HUES64 (cell line): ENCODE results near the gene AKR7A2. TPM values are rescaled to one million over a fixed set of nuclear protein-coding genes. Genes with fewer than 3 reads are reported as not detected.

Experiments used
- H3K27ac ChIP-seq: 2 replicates; pipeline ENCODE4 v1.7.0; 2013; ENCODE audit warnings: low read depth, low read length, inconsistent platforms
- H3K27me3 ChIP-seq: 2 replicates; pipeline ENCODE4 v1.6.1; 2013; ENCODE audit warnings: mild to moderate bottlenecking, low read length; ENCODE audit not compliant: insufficient read depth
- H3K36me3 ChIP-seq: 2 replicates; pipeline ENCODE4 v1.6.1; 2013; ENCODE audit warnings: mild to moderate bottlenecking, low read length; ENCODE audit not compliant: insufficient read depth
- H3K4me1 ChIP-seq: 2 replicates; pipeline ENCODE4 v1.6.1; 2013; ENCODE audit warnings: mild to moderate bottlenecking, low read length, moderate library complexity; ENCODE audit not compliant: insufficient read depth
- H3K4me3 ChIP-seq: 2 replicates; pipeline ENCODE4 v1.5.1; 2013; ENCODE audit warnings: mild to moderate bottlenecking, low read length, moderate library complexity
- H3K9ac ChIP-seq: 2 replicates; pipeline ENCODE4 v1.6.1; 2013; ENCODE audit warnings: mild to moderate bottlenecking, low read depth, low read length
- H3K9me3 ChIP-seq: 2 replicates; pipeline ENCODE4 v1.6.1; 2013; ENCODE audit warnings: low read depth, low read length; ENCODE audit not compliant: insufficient read depth
- WGBS: fragments of 150-250, 120-280 bp; methylation state at CpG from one replicate; pipeline ENCODE4 v1.1.7; 2013; ENCODE audit warnings: missing lambda C conversion rate; 5-methylcytosine and 5-hydroxymethylcytosine counted together
- polyA plus RNA-seq, 2 experiments: library from polyadenylated mRNA; stranded (reverse); fragments of 50-300 nt; gene quantifications; one replicate each; pipeline ENCODE4 v1.2.3, GENCODE V29; 2013

AKR7A2 gene
- 31.5 TPM for polyA plus RNA-seq (2013, experiment 1 of 2)
- polyA plus RNA-seq (2013, experiment 2 of 2): 36.6 TPM

DNA sequence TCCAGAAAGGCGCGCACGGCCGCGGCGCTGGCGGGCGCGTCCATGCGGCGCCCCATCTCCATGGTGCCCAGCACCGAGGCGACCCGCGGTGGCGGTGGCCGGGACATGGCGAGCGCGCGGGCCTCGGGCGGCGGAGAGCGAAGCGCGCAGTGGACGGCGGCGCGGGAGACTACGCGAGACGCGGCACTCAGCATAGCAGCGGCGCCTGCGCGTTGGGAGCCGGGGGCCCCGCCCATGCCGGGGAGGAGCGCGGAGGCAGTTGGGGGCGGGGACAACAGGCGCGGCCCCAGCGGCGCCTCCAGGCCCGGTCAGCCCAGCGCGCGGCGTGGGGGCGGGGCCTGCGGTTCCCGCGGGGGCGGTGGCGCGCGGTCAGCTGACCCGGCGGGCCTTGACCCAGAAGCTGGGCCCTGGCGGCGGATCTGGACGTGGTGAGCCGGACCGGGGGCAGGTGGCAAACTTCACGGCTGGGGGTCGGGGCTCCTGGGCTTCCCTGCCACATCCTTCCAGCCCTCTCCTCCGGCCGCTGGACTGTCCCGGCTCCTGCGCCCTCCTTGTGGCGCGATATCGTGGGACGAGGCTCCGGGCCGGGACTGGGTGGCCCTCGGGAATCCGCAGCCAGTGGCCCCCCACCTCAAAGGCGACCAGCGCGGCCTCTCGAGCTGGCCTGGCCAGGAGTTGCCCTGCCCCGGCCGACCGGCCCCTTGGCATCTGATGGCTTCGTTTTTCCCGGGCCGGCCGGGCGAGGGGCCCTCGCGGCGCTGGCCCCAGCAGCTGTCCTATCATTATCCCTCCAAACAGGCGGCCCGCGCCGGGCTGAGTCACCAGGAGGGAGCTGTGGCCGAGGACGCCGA is at the start of gene AKR7A2, which contains the start of gene SLC66A1:
Gene AKR7A2 (minus strand): TSS at position 214 of the 851 bp plus-strand sequence. CDS start 20 bp downstream, at position 194.
Gene SLC66A1 (plus strand): TSS at position 396 of the 851 bp plus-strand sequence. CDS start 5,352 bp downstream, outside the sequence.
- under 1% methylated on average over 105 of the region's 105 CpGs for WGBS
- Histone ChIP-seq H3K9ac (peak within 1 kb of the TSS; percentile 91), H3K9me3 (no peaks in the 10 kb centered on the region), H3K4me1 (0 out of 2 replicates have a peak, but pooled peaks cover 2% of the 10 kb centered on the region), H3K36me3 (peaks cover 18% of the 10 kb centered on the region), H3K27ac (peak within 1 kb of the TSS; percentile 56), H3K27me3 (no peaks in the 10 kb centered on the region), H3K4me3 (peak within 1 kb of the TSS; percentile 81)

DNA sequence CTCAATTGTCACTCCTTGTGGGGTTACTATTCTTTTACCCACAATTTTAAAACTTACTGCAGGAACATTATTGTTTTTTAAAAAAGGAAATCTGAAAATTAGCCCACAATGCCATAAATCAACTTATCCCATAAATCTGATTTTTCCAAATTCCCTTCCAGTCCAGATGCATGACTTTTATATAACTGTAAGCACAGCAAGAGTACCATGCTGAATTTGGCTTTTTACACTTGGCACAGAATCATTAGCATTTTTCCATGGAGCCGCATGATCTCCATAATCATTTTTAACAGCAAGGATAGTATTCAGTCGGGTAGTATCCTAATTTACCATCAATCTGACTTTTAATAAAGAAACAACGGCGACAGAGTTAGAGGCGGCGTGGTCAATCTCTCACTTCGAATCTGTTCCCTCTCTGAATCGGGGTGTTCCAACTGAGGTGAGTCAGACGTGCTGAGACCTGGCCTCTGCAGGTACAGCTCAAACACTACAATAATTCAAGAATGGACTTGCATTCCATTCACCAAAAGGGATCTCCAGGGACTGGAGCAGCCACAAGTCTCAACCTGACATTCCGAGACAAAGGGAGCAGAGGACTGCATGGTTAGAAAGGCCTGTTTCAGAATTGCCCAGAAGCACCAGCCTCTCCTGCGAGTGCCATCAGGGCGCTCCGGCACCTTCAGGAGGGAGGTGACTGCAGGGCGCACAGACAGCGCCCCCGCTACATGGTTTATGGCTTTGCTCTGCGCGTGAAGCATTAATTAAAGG is 49.1 kb upstream of the AKR7A2 start:
- Histone ChIP-seq H3K27ac (no peak overlapping the region), H3K36me3 (peaks cover 17% of the 10 kb centered on the region)
- 89% methylated on average over 18 of the region's 18 CpGs for WGBS

DNA sequence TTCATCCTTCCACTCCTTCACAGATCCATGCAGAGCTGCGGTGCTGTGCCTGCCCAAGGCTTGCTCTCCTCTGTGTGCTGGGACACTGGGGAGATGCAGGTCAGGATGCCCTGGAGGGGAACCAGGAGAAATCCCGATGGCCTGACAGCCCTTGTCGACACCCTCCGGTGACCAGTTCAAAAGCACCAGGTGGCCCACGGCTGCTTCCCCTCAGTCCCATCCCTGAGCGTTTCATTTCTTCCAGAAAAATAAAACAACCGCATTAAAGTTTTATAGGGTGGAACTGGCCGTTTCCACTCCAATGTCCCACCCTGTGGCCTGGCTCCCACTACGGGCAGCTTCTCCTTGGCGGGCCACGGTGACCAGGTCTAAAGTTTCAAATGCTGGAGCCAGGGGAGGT is 48.5 kb upstream of the AKR7A2 start:
- H3K4me3 ChIP-seq: no peak overlapping the region
- no peaks in the 10 kb centered on the region for H3K9me3 ChIP-seq
- H3K9ac ChIP-seq: no peak overlapping the region
- 93% methylated on average over 11 of the region's 11 CpGs for WGBS
- H3K27me3 ChIP-seq: no peaks in the 10 kb centered on the region
- peaks cover 7% of the 10 kb centered on the region; the same call in 1 of the 2 replicates for H3K4me1 ChIP-seq
- peaks cover 23% of the 10 kb centered on the region for H3K36me3 ChIP-seq
- no peak overlapping the region for H3K27ac ChIP-seq

More for the DNA sequence above, 49.1 kb upstream of the AKR7A2 start:
- Histone ChIP-seq H3K9ac (peak overlapping the region; percentile 8; the same call in 1 of the 2 replicates), H3K27me3 (no peaks in the 10 kb centered on the region), H3K4me3 (no peak overlapping the region), H3K9me3 (no peaks in the 10 kb centered on the region), H3K4me1 (peaks cover 7% of the 10 kb centered on the region; the same call in 1 of the 2 replicates)

DNA sequence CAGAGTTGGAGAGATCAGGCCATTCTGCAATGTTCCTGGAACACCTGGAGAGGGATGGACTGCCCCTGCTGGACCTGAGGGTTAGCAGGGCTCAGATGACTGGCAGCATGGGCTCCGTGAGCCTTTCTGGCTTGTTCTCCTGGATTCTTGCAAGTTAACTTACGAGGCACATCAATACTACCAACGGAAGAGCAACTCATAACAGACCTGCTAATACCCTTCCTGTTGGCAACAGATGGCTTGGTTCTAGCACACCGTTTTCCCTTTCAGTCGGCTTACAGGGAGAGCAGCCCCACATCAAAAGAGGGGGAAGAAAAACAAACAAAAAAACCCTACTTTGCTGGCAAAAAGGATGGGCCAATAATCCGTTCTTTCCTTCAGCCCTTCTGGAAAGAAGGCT is 48.1 kb upstream of the AKR7A2 start:
- H3K4me3 ChIP-seq: no peak overlapping the region
- no peak overlapping the region for H3K9ac ChIP-seq
- no peak overlapping the region for H3K27ac ChIP-seq
- H3K9me3 ChIP-seq: no peaks in the 10 kb centered on the region
- H3K36me3 ChIP-seq: peaks cover 25% of the 10 kb centered on the region
- H3K4me1 ChIP-seq: peaks cover 7% of the 10 kb centered on the region; the same call in 1 of the 2 replicates
- WGBS: 93% methylated on average over 6 of the region's 6 CpGs
- H3K27me3 ChIP-seq: no peaks in the 10 kb centered on the region

DNA sequence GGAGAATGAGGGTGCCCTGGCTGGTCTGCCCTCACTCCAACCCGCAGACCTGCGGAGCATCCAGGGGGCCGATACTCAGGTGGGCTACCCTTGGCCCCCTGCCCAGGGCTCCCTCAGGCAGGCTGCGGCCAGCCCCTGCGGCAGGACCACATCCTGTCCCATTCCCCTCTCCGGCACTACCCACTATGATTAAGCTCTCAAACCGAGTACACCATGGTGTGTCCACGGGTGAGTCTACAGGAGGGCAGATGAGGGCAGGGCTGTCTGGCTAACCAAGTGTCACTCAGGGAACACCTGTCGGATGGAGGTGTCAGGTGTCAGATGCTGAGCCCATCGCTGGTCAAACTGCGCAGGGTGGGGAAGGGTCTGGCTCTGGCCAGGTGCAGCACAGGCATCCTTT is 47.4 kb upstream of the AKR7A2 start:
- no peak overlapping the region for H3K9ac ChIP-seq
- no peak overlapping the region for H3K27ac ChIP-seq
- no peaks in the 10 kb centered on the region for H3K27me3 ChIP-seq
- H3K36me3 ChIP-seq: peaks cover 32% of the 10 kb centered on the region
- no peak overlapping the region for H3K4me3 ChIP-seq
- WGBS: 90% methylated on average over 11 of the region's 11 CpGs
- no peaks in the 10 kb centered on the region for H3K9me3 ChIP-seq
- peaks cover 10% of the 10 kb centered on the region for H3K4me1 ChIP-seq

DNA sequence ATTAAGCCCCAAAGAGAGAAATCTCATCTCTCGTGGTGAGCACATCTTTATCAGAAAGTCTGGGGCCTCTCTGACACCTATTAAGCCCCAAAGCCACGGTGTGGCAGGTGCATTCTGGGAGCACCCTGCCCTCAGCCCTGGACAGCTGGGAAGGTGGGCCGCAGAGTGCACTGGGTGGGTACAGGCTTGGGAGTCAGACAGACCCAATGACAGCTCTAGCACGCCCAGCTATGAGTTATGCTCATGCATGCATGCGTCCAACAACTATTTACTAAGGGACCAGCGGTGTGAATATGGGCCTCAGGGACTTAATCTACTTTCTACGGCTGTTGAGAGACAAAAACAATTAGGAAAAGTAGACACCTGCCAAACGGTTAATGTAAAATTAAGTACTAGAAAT is 46.8 kb upstream of the AKR7A2 start:
- H3K9ac ChIP-seq: no peak overlapping the region
- 98% methylated on average over 7 of the region's 8 CpGs for WGBS
- H3K36me3 ChIP-seq: peaks cover 37% of the 10 kb centered on the region
- peaks cover 16% of the 10 kb centered on the region for H3K4me1 ChIP-seq
- H3K27ac ChIP-seq: no peak overlapping the region
- H3K27me3 ChIP-seq: no peaks in the 10 kb centered on the region
- H3K4me3 ChIP-seq: no peak overlapping the region
- H3K9me3 ChIP-seq: no peaks in the 10 kb centered on the region

DNA sequence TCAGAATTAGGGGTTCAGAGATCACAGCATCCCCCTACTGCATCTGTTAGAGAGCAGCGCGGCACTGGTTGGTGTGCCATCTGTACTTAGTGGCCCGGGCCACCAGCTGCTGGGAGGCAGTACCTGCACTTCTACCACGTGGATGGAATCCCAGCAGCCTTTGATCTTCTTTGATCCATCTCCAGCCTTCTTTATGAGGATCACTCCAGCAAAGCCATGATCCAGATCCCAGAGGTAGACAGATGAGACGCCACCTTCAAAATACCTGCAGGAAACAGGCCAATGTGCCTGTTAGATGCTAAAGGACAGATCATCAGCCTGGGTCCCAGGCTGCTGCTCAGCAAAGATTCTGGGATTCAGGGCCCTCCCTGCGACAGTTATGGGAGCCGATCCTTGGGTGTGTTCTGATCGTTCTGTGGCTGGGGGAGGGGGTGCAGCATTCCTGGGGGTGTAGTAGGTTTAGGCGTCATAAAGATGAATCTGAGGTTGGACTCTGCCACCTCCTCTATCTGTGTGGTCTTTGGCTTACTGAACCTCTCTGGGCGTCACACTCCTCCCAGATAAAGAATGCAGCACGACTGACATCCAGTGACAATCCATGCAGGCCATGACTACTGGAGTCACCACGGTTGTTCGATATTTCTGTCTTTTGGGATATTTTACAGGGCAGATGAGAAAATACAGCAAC is 45.5 kb upstream of the AKR7A2 start:
- H3K27me3 ChIP-seq: no peaks in the 10 kb centered on the region
- no peak overlapping the region for H3K27ac ChIP-seq
- 95% methylated on average over 13 of the region's 13 CpGs for WGBS
- H3K4me3 ChIP-seq: no peak overlapping the region
- H3K36me3 ChIP-seq: peaks cover 44% of the 10 kb centered on the region
- H3K9me3 ChIP-seq: no peaks in the 10 kb centered on the region
- no peak overlapping the region for H3K9ac ChIP-seq
- peaks cover 21% of the 10 kb centered on the region for H3K4me1 ChIP-seq

DNA sequence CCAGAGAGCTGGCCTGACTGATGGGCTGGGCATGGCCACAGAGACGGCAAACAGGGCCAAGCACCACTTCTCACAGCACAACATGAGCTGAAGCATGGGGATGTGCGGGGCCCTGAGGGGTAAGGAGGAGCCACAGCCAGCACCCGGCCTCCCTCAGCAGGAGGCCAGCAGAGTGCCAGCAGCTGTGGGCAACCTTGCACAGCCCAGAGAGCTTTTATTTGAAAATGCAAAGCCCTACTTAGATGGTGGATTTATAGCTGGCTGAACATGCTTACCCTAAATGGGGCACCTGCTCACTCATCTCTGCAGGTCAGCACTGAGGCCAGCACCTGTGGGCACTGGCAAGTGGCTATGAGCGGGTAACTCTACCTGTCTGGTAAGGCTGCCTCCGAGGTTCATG is 44.3 kb upstream of the AKR7A2 start:
- Histone ChIP-seq H3K9ac (no peak overlapping the region), H3K27ac (no peak overlapping the region), H3K36me3 (peaks cover 56% of the 10 kb centered on the region), H3K4me3 (no peak overlapping the region), H3K9me3 (no peaks in the 10 kb centered on the region), H3K27me3 (no peaks in the 10 kb centered on the region), H3K4me1 (peaks cover 21% of the 10 kb centered on the region)
- 95% methylated on average over 5 of the region's 5 CpGs for WGBS

DNA sequence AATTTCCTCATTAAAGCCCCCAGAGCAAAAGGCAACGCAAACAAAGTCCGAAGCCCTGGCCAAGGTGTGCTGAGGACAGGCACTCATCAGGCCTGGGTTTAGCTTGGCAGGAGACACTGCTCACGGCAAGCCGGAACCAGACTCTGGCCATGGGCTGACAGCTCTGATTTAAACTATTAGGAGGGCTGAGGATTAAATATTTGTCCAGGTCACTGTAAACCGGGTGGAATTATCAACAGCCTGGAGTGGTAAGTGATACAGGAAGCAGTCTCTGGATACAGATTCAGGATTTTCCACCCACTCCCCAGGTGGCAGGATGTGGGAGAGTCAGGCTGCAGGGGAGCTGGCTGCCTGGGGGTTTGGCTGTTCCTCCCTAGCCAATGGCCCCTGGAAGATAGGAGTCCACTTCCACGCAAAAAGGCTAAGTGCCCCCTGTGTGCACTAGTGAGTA is 42.6 kb upstream of the AKR7A2 start:
- H3K9ac ChIP-seq: no peak overlapping the region
- peaks cover 14% of the 10 kb centered on the region for H3K4me1 ChIP-seq
- peak overlapping the region; percentile 10; the same call in 1 of the 2 replicates for H3K27ac ChIP-seq
- no peak overlapping the region for H3K4me3 ChIP-seq
- peaks cover 62% of the 10 kb centered on the region for H3K36me3 ChIP-seq
- no peaks in the 10 kb centered on the region for H3K27me3 ChIP-seq
- no peaks in the 10 kb centered on the region for H3K9me3 ChIP-seq
- WGBS: 89% methylated on average over 6 of the region's 6 CpGs

DNA sequence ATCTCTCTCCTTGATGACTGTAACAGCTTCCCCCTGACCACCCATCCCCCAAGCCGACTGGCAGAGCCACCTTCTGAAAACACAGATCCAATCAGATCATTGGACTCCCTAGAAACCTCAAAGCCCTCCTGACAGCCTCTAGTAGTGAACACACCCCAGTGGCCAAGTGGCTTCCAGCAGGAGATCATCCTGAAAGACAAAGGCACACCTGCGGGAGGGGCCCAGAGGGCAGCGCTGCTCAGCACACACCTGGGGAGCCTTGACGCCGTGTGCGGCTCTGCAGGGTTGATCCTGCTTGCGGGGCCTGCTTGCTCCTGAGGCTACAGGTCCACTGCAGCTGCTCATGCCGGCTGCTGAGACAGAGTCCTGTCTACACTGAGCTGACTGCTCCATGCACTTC is 41.7 kb upstream of the AKR7A2 start:
- no peaks in the 10 kb centered on the region for H3K27me3 ChIP-seq
- peaks cover 72% of the 10 kb centered on the region for H3K36me3 ChIP-seq
- H3K27ac ChIP-seq: peak overlapping the region; percentile 48; the same call in 1 of the 2 replicates
- H3K4me1 ChIP-seq: peaks cover 14% of the 10 kb centered on the region
- no peak overlapping the region for H3K4me3 ChIP-seq
- 24% methylated on average over 7 of the region's 8 CpGs for WGBS
- no peak overlapping the region; the same call in 1 of the 2 replicates for H3K9ac ChIP-seq
- H3K9me3 ChIP-seq: no peaks in the 10 kb centered on the region
